NOMO-1 (cell line): Measurements from ENCODE around the gene CDH24.

Experiments used
- DNase-seq, 2 experiments: peaks; one replicate each; lab custom pipeline; 2025; ENCODE audit not compliant: unreplicated experiment in 2 of 2; lab: John Stamatoyannopoulos, UW

CDH24 gene

GRCh38 chr14:23063601-23064000 lies 6.3 kb upstream of the CDH24 start:
- no peak for DNase-seq

- no peak for DNase-seq
Observed at GRCh38 chr14:23062002-23062401, 4.7 kb upstream of the CDH24 start.

- no peak for DNase-seq
Observed at GRCh38 chr14:23060536-23061260, 3.4 kb upstream of the CDH24 start.

GRCh38 chr14:23058654-23059504 lies 1.6 kb upstream of the CDH24 start:
- no peak for DNase-seq

- no peak for DNase-seq
Observed at GRCh38 chr14:23057757-23058653, 685 bp upstream of the CDH24 start.

- DNase-seq, result no peak
Observed at GRCh38 chr14:23056145-23056955, 970 bp downstream of the CDH24 start.

- DNase-seq, result no peak
Observed at GRCh38 chr14:23055621-23056144, 1.6 kb downstream of the CDH24 start.

GRCh38 chr14:23055147-23055550 lies 2.2 kb downstream of the CDH24 start:
- DNase-seq, result no peak

GRCh38 chr14:23054000-23054811 lies 3.1 kb downstream of the CDH24 start:
- no peak for DNase-seq

- DNase-seq, result no peak
Observed at GRCh38 chr14:23053426-23053825, 3.9 kb downstream of the CDH24 start.

- no peak for DNase-seq
Observed at GRCh38 chr14:23052671-23053070, 4.6 kb downstream of the CDH24 start.

GRCh38 chr14:23052182-23052623 lies 5.1 kb downstream of the CDH24 start:
- DNase-seq, result no peak

GRCh38 chr14:23051141-23052057 lies 5.9 kb downstream of the CDH24 start:
- DNase-seq, result no peak

GRCh38 chr14:23049011-23049410 lies 8.3 kb downstream of the CDH24 start:
- no peak for DNase-seq

- no peak for DNase-seq
Observed at GRCh38 chr14:23047751-23048693, 9.3 kb downstream of the CDH24 start.

- DNase-seq, result no peak
Observed at GRCh38 chr14:23047034-23047634, 10.2 kb downstream of the CDH24 start.
